Testis (tissue), 3 donors: ENCODE data around the gene TGFA. TPM values are rescaled to one million over a fixed set of nuclear protein-coding genes. Genes with fewer than 3 reads are reported as not detected.

Source experiments
- DNase-seq: peaks from one replicate; pipeline ENCODE4 v3.0.0-alpha.2; 2019
- H3K27ac ChIP-seq, 2 donors: fragments of 200-600 bp; sonication (generic); one replicate each; pipeline ENCODE4 v1.5.1; 2019
- H3K27me3 ChIP-seq: fragments of 200-600 bp; sonication (generic); one replicate; pipeline ENCODE4 v1.5.1; 2019
- H3K36me3 ChIP-seq: fragments of 200-600 bp; sonication (generic); one replicate; pipeline ENCODE4 v1.5.1; 2017; ENCODE audit warnings: low read depth; ENCODE audit errors: missing control alignments
- H3K4me1 ChIP-seq: fragments of 200-600 bp; sonication (generic); one replicate; pipeline ENCODE4 v1.5.1; 2019
- H3K4me3 ChIP-seq, 2 donors: fragments of 200-600 bp; sonication (generic); one replicate each; pipeline ENCODE4 v1.5.1; 2017 to 2019
- H3K9me3 ChIP-seq: fragments of 200-600 bp; sonication (generic); one replicate; pipeline ENCODE4 v1.5.1; 2017
- CTCF ChIP-seq, 3 experiments: fragments of 450-650 bp in 2 of 3; fragments of 200-600 bp in 1 of 3; sonication (generic) in 1 of 3; IDR thresholded peaks; one replicate each; pipeline ENCODE4 v1.5.1; 2016 to 2019; ENCODE audit warnings: antibody characterized with exemption in 3 of 3, mild to moderate bottlenecking in 2 of 3, moderate library complexity in 1 of 3
- POLR2A ChIP-seq: fragments of 450-650 bp; IDR thresholded peaks from one replicate; pipeline ENCODE4 v1.6.1; 2017; ENCODE audit warnings: antibody characterized with exemption, mild to moderate bottlenecking, moderate library complexity
- WGBS, 2 donors: methylation state at CpG; one replicate each; pipeline ENCODE4 v1.1.5; 2018; 5-methylcytosine and 5-hydroxymethylcytosine counted together
- intact Hi-C: fragments of 100-400 bp; cut with DNase I; formaldehyde crosslinking; loops from one replicate; pipeline ENCODE4 v1.15.1; 2023; ENCODE audit warnings: low total_unique reads
- polyA plus RNA-seq: library from polyadenylated mRNA; stranded (reverse); fragments of 350-450 nt; fragmentation: Illumina TruSeq; extraction: RNeasy Lipid Tissue Mini Kit (QIAGEN cat#74804); gene quantifications from one replicate; pipeline ENCODE4 v1.2.3, GENCODE V29; 2014; ENCODE audit warnings: low read depth, low replicate concordance; ENCODE audit not compliant: insufficient read depth
- total RNA-seq, 2 donors: library from RNA; depleted of rRNA; stranded (reverse); fragments of >200 nt; gene quantifications; one replicate each; pipeline ENCODE4 v1.2.3, GENCODE V29; 2016

TGFA gene
- total and polyA plus RNA-seq, 3 donors from 2014 or later: 0.62 to 5.1 (median 1.3) TPM

DNA sequence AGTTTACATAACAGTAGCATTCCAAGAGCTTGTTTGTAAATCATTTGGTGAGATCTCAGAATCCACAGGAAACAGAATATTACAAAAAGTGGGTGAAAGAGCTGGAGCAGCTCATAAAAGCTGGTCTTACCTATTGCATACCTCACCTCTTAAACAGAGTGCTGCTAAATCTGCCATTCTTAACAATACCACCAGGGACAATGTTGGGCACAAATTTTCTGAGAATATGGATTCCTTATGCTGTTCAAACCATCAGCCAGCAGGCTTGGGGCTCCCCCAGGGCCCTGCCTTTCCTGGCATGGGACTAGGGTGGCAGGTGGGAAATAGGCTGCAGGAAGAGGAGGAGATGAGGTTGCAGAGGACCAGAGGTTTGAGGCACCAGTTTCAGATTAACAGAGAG is 55.6 kb downstream of the TGFA start:
- DNase-seq: no peak
- intact Hi-C loops: no loop called here
- Histone ChIP-seq H3K27ac (no peak overlapping the region), H3K9me3 (no peaks in the 10 kb centered on the region), H3K4me1 (no peaks in the 10 kb centered on the region), H3K36me3 (no peaks in the 10 kb centered on the region), H3K4me3 (no peak overlapping the region), H3K27me3 (no peaks in the 10 kb centered on the region)
- no peak for TF ChIP-seq POLR2A
- TF ChIP-seq CTCF (IDR thresholded peaks at IDR 0.05): no peak

GRCh38 chr2:70496819-70497218 is 56.8 kb downstream of the TGFA start:
- no peak overlapping the region for H3K27ac ChIP-seq
- intact Hi-C loops: no loop called here
- no peaks in the 10 kb centered on the region for H3K36me3 ChIP-seq
- H3K9me3 ChIP-seq: no peaks in the 10 kb centered on the region
- no peaks in the 10 kb centered on the region for H3K27me3 ChIP-seq
- no peak for TF ChIP-seq CTCF (IDR thresholded peaks at IDR 0.05)
- no peak for TF ChIP-seq POLR2A
- no peaks in the 10 kb centered on the region for H3K4me1 ChIP-seq
- no peak overlapping the region for H3K4me3 ChIP-seq
- no peak for DNase-seq
- WGBS, 2 donors: 66 to 71% methylated on average over 5 of the region's 5 CpGs

GRCh38 chr2:70494293-70494886 is 59.2 kb downstream of the TGFA start:
- intact Hi-C loops: no loop called here
- no peak for TF ChIP-seq POLR2A
- no peak for TF ChIP-seq CTCF (IDR thresholded peaks at IDR 0.05)

GRCh38 chr2:70490381-70490780 is 63.2 kb downstream of the TGFA start:
- no peak overlapping the region for H3K4me3 ChIP-seq
- H3K27ac ChIP-seq: no peak overlapping the region
- TF ChIP-seq CTCF (IDR thresholded peaks at IDR 0.05): no peak
- no peak for TF ChIP-seq POLR2A
- no peaks in the 10 kb centered on the region for H3K36me3 ChIP-seq
- intact Hi-C loops: no loop called here
- 69 to 76% methylated on average over 5 of the region's 5 CpGs for WGBS, 2 donors
- no peaks in the 10 kb centered on the region for H3K4me1 ChIP-seq
- DNase-seq: no peak
- H3K9me3 ChIP-seq: no peaks in the 10 kb centered on the region
- H3K27me3 ChIP-seq: no peaks in the 10 kb centered on the region

More at GRCh38 chr2:70494293-70494886, 59.2 kb downstream of the TGFA start:
- no peak for DNase-seq
- no peaks in the 10 kb centered on the region for H3K9me3 ChIP-seq
- WGBS, 2 donors: 74 to 81% methylated on average over 3 of the region's 3 CpGs
- no peak overlapping the region for H3K27ac ChIP-seq
- no peaks in the 10 kb centered on the region for H3K4me1 ChIP-seq
- H3K4me3 ChIP-seq: no peak overlapping the region
- no peaks in the 10 kb centered on the region for H3K27me3 ChIP-seq
- no peaks in the 10 kb centered on the region for H3K36me3 ChIP-seq

DNA sequence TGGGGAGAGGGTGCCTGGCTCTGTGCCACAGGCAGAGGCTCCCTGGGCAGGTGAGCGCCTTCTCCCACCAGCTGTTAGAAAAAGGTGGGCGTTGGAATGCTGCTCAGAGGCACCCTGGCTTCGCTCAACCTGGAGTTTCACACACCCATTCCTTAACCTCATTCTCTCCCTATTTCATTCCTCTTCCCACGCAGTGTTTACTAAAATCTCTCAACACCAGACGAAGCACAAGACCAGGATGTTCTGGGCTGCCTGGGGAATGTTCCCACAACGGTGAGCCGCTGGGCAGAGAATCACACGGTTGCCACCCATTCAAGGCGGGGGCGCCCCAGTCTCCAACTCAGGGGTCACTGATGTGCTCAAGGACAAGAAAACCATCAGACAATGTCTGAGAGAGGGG is 64.5 kb downstream of the TGFA start:
- H3K4me1 ChIP-seq: no peaks in the 10 kb centered on the region
- WGBS, 2 donors: 77 to 82% methylated on average over 10 of the region's 10 CpGs
- no peak overlapping the region for H3K4me3 ChIP-seq
- no peak for TF ChIP-seq POLR2A
- no peak for TF ChIP-seq CTCF (IDR thresholded peaks at IDR 0.05)
- H3K9me3 ChIP-seq: no peaks in the 10 kb centered on the region
- H3K36me3 ChIP-seq: no peaks in the 10 kb centered on the region
- no peak overlapping the region for H3K27ac ChIP-seq
- DNase-seq: no peak
- intact Hi-C loops: no loop called here
- H3K27me3 ChIP-seq: no peaks in the 10 kb centered on the region
